Activated naive CD4-positive, alpha-beta T cell (primary cell): Measurements from ENCODE around the gene PHKA2.
A peak's percentile ranks its signal among the peaks of the same experiment; 100 is the strongest.

ENCODE experiments used
- DNase-seq, 4 experiments: peaks; one replicate each; lab custom pipeline; 2025; lab: John Stamatoyannopoulos, UW

The PHKA2 gene

DNA sequence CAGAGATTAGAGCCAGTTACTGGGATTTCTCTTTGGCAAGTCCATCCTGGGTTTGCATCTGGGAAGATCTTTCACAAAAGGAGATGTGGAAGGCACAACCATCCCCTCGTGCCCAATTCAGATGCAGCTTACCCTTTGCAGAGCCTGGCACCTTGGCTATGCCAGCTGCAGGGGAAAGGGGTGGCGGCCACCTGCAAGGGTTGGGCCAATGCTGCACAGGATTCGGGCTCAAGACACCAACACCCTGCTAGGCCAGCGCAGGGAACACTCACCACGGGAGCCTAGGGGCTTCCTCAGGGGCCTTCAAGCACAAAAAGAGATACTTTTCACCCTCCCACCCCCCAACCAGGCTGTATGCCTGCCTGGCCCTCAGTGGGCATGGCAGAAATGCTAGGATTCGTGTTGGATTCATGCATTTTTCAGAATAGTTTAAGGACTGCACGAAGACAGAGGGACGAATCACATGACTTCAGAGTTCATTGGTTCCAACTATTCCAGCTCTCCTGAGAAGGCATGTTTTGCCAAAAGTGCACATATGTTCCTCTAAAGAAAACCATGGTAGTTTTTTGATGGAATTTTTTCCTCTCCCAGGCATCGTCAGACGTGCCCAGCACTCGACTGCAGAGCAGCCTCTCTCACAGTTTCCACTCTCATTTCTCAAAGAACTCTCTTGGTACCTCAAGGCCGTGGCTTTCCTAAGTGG, 94.4 kb downstream of the PHKA2 start:
- DNase-seq = no peak

DNA sequence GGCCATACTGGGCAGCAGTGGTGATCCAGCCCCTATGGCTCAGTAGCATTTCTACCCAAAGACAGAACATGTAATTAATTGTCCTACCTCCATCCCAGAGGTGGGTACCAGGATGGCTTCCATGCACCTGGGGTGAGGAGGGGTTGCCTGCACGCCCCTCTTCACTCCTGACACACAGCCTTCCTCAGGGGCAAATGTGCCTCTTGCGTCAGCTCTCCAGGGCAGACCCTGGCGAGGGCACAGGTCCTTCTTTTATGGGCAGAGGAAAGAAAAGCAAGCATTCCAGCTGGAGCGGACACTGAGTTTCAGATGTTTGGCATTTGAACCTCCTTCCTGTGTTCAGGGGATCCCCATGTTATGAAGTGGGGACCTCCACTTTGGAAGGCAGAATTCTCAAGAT, 95.6 kb downstream of the PHKA2 start:
- no peak for DNase-seq

- DNase-seq = no peak
Measured at GRCh38 chrX:18887825-18888212, 96.1 kb downstream of the PHKA2 start.

DNA sequence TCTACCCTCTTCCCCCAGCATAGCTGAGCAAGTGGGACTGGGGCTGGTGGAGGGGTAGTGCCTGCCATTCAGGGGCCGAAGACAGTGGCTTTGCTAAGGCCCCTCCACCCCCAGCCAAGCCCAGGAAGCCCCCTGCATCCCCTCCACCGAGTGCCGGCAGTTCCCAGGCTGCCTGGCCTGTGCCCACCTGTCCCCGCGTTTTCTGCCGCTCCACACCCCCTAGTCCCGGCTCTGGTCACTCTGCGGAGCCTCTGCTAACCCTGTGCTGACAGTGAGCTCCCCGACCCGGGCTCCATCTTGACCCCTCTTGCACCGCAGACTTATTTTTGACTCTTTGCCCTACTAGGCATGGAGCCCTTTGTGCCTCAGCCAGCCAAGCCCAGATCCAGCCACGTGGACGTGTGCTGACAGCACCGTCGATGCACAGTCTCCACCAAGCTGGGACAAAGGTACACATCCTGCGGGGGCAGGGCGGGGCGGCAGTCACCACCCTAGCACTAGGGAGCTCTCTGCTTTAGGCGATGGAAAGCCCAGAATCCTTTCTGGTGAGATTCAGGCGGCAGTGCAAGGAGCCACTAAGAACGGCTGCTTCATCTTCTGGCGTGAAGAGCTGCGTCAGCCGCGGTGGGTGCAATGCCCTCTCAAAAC, 96.6 kb downstream of the PHKA2 start:
- peak in 1 of 4 experiments; percentile 8 for DNase-seq

DNA sequence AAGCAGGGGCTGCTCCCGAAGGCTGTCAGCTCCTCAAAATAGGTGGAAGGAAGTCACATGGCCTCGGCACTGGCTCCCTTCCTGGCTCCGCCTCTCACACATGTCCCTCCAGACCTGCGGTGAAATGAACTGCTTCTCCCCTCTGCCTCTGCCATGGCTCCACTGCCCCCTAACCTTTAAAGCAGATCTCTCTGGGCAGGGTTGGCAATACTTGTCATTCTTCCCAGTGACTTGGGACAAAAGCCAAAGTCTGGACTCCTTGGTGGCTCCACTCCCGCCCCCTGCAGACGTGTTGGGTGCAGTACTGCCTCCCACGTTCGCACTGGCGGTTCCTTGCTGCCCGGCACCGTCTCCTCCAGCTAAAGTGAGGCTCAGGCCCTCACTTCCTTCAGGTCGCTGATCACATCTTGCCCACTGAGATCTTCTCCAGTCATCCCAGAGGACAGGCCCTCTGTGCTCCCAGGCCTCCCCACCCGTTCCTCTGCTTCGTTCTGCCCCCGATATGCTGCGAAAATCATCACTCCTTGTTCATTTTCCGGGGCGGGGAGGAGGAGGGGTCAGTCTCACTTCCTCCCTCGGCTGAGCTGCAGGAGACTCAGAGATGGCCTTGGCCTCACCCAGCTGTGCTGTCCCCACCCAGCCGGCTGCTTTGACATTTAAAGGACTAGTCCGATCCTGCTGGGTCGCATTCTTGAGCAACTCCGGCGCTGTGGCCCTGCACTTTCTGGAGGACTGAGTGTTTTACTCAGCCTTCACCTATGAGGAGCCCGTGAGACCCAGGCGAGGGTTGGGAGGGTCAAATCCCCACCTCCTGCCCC, 97.4 kb downstream of the PHKA2 start:
- DNase-seq = peak in 3 of 4 experiments; percentile 4 to 27 (median 7)

DNA sequence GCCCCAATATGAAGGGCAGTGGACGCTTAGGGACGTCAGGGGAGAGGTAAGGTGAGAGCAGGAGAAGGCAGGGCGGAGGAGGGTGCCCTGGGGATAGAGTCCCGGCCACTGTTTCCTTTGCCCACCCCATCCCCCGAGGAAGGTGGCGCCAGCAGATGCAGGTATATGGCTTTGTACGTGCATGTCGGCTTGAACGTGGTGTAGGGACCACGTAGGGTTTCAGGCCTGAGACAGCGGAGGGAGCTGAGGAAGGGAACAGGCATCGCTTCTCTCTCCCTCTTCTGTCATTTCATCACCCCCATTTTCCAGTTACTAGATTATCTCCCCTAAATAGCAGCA, 97.9 kb downstream of the PHKA2 start:
- DNase-seq = no peak

GRCh38 chrX:18885328-18886004, 98.4 kb downstream of the PHKA2 start:
- peak in 1 of 4 experiments; percentile 1 for DNase-seq

DNA sequence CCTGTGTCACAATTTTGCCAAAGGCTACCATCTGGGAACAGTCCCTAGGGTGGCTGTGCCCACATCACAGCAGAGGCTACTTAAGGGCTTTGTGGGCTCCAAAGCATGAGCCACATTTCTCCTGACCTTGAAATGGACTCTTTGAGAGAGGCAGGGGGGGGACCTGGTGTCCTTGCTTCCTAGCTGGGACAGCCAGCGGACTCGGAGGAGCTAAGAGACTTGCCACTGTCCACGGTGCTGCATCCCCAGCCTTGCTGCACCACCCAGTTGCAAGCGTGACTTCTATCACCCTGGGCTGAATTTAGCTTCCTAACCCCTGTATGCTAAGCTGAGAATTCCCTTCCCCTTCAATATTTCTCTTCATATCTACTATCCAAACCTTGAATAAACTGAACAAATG, 99.0 kb downstream of the PHKA2 start:
- no peak for DNase-seq

- DNase-seq = no peak
Measured at GRCh38 chrX:18883961-18884765, 99.8 kb downstream of the PHKA2 start.

- DNase-seq = no peak
Measured at GRCh38 chrX:18883234-18883960, 100.5 kb downstream of the PHKA2 start.

DNA sequence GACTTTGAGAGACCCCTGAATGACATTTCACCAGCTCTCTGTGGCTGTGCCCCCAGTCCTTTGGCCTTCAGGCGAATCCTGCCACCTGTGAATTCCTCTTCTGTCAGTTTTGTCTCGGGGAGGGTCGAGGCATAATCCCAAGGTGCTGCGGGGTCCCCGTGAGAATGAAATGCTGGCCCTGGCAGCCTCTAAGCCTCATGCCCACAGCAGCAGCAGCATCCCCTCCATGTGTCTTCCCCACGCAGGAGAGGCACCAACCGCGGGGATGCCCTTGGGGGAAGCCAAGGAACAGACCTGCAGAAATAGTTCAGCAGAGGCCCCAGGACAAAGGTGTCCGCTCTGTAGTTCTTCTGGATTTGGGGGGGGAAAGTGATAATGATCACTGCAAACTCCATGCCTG, 104.8 kb downstream of the PHKA2 start:
- no peak for DNase-seq

GRCh38 chrX:18877469-18877868, 106.4 kb downstream of the PHKA2 start:
- DNase-seq = no peak

- DNase-seq = no peak
Measured at GRCh38 chrX:18875256-18875878, 108.5 kb downstream of the PHKA2 start.

- no peak for DNase-seq
Measured at GRCh38 chrX:18874560-18875255, 109.2 kb downstream of the PHKA2 start.

- no peak for DNase-seq
Measured at GRCh38 chrX:18873836-18874235, 110.1 kb downstream of the PHKA2 start.

DNA sequence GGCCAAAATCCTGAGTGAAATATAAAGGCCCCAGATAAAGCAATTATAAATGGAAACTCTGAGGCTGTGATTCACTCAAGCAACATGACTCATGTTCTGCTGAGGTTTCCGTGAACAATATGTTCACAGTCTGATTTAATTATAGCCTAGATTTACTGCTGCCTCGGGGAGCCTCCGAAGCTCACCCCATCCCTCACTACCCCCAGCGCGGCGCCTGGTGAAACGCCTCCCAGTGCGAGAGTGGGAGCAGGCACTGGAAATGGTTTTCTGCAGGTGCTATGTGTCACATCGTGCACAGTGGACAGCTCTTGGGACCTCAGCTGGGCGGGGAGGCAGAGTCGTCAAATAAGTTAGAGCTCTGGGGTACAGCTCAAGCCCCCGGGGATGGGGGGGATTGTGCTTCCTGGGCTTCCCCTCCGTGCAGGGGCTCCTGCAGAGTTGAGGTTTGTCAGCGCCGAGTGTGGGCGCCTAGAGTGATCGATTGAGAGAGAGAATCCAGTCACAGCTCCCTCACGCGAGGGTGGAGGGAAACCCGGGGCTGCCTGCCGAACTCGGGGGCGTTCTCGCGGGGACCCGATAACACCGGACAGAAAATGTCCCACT, 110.6 kb downstream of the PHKA2 start:
- no peak for DNase-seq

GRCh38 chrX:18872621-18873020, 111.3 kb downstream of the PHKA2 start:
- no peak for DNase-seq

GRCh38 chrX:18871970-18872369, 111.9 kb downstream of the PHKA2 start:
- no peak for DNase-seq

- no peak for DNase-seq
Measured at GRCh38 chrX:18871161-18871890, 112.6 kb downstream of the PHKA2 start.
